Measurements from ENCODE around the gene TK1. TPM values are rescaled to one million over a fixed set of nuclear protein-coding genes. Genes with fewer than 3 reads are reported as not detected.

The TK1 gene
- polyA plus RNA-seq, 1 of the 3 experiments (the other 2 are of a cell fraction): 112 TPM

DNA sequence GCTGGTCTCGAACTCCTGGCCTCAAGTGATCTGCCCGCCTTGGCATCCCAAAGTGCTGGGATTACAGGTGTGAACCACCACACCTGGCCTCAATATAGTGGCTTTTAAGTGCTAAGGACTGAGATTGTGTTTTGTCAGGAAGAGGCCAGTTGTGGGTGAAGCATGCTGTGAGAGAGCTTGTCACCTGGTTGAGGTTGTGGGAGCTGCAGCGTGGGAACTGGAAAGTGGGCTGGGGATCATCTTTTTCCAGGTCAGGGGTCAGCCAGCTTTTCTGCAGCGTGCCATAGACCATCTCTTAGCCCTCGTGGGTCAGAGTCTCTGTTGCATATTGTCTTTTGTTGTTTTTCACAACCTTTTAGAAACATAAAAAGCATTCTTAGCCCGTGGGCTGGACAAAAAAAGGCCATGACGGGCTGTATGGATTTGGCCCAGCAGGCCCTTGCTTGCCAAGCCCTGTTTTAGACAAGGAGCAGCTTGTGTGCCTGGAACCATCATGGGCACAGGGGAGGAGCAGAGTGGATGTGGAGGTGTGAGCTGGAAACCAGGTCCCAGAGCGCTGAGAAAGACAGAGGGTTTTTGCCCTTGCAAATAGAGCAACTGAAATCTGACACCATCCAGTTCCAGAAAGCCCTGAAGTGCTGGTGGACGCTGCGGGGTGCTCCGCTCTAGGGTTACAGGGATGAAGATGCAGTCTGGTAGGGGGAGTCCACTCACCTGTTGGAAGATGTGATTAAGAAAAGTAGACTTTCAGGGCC is 32.7 kb upstream of the TK1 start (continued):
- TF ChIP-seq, protein P1, sequence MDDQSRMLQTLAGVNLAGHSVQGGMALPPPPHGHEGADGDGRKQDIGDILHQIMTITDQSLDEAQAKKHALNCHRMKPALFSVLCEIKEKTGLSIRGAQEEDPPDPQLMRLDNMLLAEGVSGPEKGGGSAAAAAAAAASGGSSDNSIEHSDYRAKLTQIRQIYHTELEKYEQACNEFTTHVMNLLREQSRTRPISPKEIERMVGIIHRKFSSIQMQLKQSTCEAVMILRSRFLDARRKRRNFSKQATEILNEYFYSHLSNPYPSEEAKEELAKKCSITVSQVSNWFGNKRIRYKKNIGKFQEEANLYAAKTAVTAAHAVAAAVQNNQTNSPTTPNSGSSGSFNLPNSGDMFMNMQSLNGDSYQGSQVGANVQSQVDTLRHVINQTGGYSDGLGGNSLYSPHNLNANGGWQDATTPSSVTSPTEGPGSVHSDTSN (IDR thresholded peaks at IDR 0.05): no peak
- no peak for TF ChIP-seq SIN3A (IDR thresholded peaks at IDR 0.05; ENCODE audit: borderline replicate concordance, low read depth, low read length)
- no peak for TF ChIP-seq GATA2 (CRISPR knock-in tag; IDR thresholded peaks at IDR 0.05)

DNA sequence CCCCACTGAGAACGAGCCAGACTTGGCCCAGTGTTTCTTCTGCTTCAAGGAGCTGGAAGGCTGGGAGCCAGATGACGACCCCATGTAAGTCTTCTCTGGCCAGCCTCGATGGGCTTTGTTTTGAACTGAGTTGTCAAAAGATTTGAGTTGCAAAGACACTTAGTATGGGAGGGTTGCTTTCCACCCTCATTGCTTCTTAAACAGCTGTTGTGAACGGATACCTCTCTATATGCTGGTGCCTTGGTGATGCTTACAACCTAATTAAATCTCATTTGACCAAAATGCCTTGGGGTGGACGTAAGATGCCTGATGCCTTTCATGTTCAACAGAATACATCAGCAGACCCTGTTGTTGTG is 27.8 kb upstream of the TK1 start:
- peak overlapping the region; percentile 98 for H3K4me2 ChIP-seq
- TF ChIP-seq, protein P2, sequence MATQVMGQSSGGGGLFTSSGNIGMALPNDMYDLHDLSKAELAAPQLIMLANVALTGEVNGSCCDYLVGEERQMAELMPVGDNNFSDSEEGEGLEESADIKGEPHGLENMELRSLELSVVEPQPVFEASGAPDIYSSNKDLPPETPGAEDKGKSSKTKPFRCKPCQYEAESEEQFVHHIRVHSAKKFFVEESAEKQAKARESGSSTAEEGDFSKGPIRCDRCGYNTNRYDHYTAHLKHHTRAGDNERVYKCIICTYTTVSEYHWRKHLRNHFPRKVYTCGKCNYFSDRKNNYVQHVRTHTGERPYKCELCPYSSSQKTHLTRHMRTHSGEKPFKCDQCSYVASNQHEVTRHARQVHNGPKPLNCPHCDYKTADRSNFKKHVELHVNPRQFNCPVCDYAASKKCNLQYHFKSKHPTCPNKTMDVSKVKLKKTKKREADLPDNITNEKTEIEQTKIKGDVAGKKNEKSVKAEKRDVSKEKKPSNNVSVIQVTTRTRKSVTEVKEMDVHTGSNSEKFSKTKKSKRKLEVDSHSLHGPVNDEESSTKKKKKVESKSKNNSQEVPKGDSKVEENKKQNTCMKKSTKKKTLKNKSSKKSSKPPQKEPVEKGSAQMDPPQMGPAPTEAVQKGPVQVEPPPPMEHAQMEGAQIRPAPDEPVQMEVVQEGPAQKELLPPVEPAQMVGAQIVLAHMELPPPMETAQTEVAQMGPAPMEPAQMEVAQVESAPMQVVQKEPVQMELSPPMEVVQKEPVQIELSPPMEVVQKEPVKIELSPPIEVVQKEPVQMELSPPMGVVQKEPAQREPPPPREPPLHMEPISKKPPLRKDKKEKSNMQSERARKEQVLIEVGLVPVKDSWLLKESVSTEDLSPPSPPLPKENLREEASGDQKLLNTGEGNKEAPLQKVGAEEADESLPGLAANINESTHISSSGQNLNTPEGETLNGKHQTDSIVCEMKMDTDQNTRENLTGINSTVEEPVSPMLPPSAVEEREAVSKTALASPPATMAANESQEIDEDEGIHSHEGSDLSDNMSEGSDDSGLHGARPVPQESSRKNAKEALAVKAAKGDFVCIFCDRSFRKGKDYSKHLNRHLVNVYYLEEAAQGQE (IDR thresholded peaks at IDR 0.05; ENCODE audit: low read depth, low read length): 0 out of 2 replicates have a peak, but pooled peaks have one; percentile 3
- no peak for TF ChIP-seq MXI1 (IDR thresholded peaks at IDR 0.05; ENCODE audit: low read depth, low read length)
- H3K36me3 ChIP-seq (replicated peaks in 1 of 2; ENCODE audit: control insufficient read depth in 1 of 2, insufficient read depth in 2 of 2, low read length in 1 of 2): peaks cover 0 to 18% of the 10 kb centered on the region in 2 experiments
- H3K27me3 ChIP-seq (ENCODE audit: insufficient read depth): no peaks in the 10 kb centered on the region
- H3K4me3 ChIP-seq (ENCODE audit: low read depth in 2 of 2, low read length in 1 of 2): peak overlapping the region; percentile 62 to 87
- peaks cover 57% of the 10 kb centered on the region for H3K79me2 ChIP-seq (ENCODE audit: insufficient read depth)
- peaks cover 7 to 12% of the 10 kb centered on the region in 2 experiments; a peak in 2 of 4 replicates for H3K4me1 ChIP-seq (ENCODE audit: control insufficient read depth in 1 of 2, insufficient read depth in 2 of 2, low read depth in 1 of 2, low read length in 1 of 2)
- H2AFZ ChIP-seq (ENCODE audit: low read depth): peak overlapping the region; percentile 84
- WGBS (ENCODE audit: low lambda C conversion rate): 2% methylated on average over 5 of the region's 5 CpGs
- ChIA-PET CTCF (interaction anchor here (0.7 to 0.8 kb wide), 2 partner anchors 8 to 28 kb away, joined by 3 to 4 read pairs; partner anchors contain the start of gene TK1), POLR2A (no interaction called here)
- no peaks in the 10 kb centered on the region for H3K9me2 ChIP-seq
- H3K9ac ChIP-seq: peak overlapping the region; percentile 92
- peaks cover 4% of the 10 kb centered on the region; the same call in 1 of the 2 replicates for H4K20me1 ChIP-seq (ENCODE audit: insufficient read depth)
- DNase-seq: no peak
- no peaks in the 10 kb centered on the region for H3F3A ChIP-seq (replicated peaks; ENCODE audit: insufficient read depth)
- no peaks in the 10 kb centered on the region for H3K9me3 ChIP-seq
- H3K27ac ChIP-seq (ENCODE audit: low read depth in 2 of 2, low read length in 1 of 2): peak overlapping the region; percentile 29 to 39; a peak in 3 of 4 replicates

DNA sequence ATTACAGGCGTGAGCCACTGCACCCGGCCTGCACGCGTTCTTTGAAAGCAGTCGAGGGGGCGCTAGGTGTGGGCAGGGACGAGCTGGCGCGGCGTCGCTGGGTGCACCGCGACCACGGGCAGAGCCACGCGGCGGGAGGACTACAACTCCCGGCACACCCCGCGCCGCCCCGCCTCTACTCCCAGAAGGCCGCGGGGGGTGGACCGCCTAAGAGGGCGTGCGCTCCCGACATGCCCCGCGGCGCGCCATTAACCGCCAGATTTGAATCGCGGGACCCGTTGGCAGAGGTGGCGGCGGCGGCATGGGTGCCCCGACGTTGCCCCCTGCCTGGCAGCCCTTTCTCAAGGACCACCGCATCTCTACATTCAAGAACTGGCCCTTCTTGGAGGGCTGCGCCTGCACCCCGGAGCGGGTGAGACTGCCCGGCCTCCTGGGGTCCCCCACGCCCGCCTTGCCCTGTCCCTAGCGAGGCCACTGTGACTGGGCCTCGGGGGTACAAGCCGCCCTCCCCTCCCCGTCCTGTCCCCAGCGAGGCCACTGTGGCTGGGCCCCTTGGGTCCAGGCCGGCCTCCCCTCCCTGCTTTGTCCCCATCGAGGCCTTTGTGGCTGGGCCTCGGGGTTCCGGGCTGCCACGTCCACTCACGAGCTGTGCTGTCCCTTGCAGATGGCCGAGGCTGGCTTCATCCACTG is 27.3 kb upstream of the TK1 start, which contains the start of gene BIRC5:
BIRC5 (plus strand) TSS at position 238 of the 690 bp plus-strand sequence; CDS start at position 302, 64 bp downstream.
- Histone ChIP-seq H3K9me2 (no peaks in the 10 kb centered on the region), H3K36me3 (replicated peaks in 1 of 2; ENCODE audit: control insufficient read depth in 1 of 2, insufficient read depth in 2 of 2, low read length in 1 of 2) (peaks cover 0 to 18% of the 10 kb centered on the region in 2 experiments), H3K4me1 (ENCODE audit: control insufficient read depth in 1 of 2, insufficient read depth in 2 of 2, low read depth in 1 of 2, low read length in 1 of 2) (peaks cover 7 to 12% of the 10 kb centered on the region in 2 experiments; a peak in 2 of 4 replicates), H3F3A (replicated peaks; ENCODE audit: insufficient read depth) (no peaks in the 10 kb centered on the region), H3K9ac (peak within 1 kb of the TSS; percentile 92), H3K9me3 (no peaks in the 10 kb centered on the region), H3K79me2 (ENCODE audit: insufficient read depth) (peaks cover 51% of the 10 kb centered on the region), H3K4me3 (ENCODE audit: low read depth in 2 of 2, low read length in 1 of 2) (peak within 1 kb of the TSS; percentile 62 to 87), H4K20me1 (ENCODE audit: insufficient read depth) (peaks cover under 1% of the 10 kb centered on the region; the same call in 1 of the 2 replicates), H2AFZ (ENCODE audit: low read depth) (peak within 1 kb of the TSS; percentile 95), H3K4me2 (peak within 1 kb of the TSS; percentile 98), H3K27me3 (ENCODE audit: insufficient read depth) (no peaks in the 10 kb centered on the region), H3K27ac (ENCODE audit: low read depth in 2 of 2, low read length in 1 of 2) (peak within 1 kb of the TSS; percentile 29 to 39; a peak in 3 of 4 replicates)
- CTCF ChIA-PET: interaction anchor here (0.7 to 1.6 kb wide), 7 partner anchors 9 to 100 kb away, joined by 3 to 7 read pairs (median 3); partner anchors contain the start of genes AFMID and TK1
- POLR2A ChIA-PET: interaction anchor here (1.2 kb wide), 1 partner anchor 10 kb away, joined by 3 read pairs; no protein-coding TSS in a partner anchor
- 2% methylated on average over 25 of the region's 60 CpGs for WGBS (ENCODE audit: low lambda C conversion rate)
- DNase-seq: peak; percentile 100
- TF ChIP-seq, protein P1 (IDR thresholded peaks at IDR 0.05): peak; percentile 15; the same call in 1 of the 2 replicates
- TF ChIP-seq FOXJ3 (CRISPR knock-in tag; IDR thresholded peaks at IDR 0.05) (no peak), TCF12 (IDR thresholded peaks at IDR 0.05) (peak; percentile 31; the same call in 1 of the 2 replicates), SMC3 (IDR thresholded peaks at IDR 0.05; ENCODE audit: low read depth, low read length) (no peak)
- TF ChIP-seq, protein P3, sequence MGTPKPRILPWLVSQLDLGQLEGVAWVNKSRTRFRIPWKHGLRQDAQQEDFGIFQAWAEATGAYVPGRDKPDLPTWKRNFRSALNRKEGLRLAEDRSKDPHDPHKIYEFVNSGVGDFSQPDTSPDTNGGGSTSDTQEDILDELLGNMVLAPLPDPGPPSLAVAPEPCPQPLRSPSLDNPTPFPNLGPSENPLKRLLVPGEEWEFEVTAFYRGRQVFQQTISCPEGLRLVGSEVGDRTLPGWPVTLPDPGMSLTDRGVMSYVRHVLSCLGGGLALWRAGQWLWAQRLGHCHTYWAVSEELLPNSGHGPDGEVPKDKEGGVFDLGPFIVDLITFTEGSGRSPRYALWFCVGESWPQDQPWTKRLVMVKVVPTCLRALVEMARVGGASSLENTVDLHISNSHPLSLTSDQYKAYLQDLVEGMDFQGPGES (IDR thresholded peaks at IDR 0.05; ENCODE audit: low read depth, low read length): no peak
- TF ChIP-seq, protein P2 (IDR thresholded peaks at IDR 0.05; ENCODE audit: low read depth, low read length): 0 out of 2 replicates have a peak, but pooled peaks have one; percentile 42

All from SK-N-SH (cell line).